ENCODE results near the gene ABCC3.

DNA sequence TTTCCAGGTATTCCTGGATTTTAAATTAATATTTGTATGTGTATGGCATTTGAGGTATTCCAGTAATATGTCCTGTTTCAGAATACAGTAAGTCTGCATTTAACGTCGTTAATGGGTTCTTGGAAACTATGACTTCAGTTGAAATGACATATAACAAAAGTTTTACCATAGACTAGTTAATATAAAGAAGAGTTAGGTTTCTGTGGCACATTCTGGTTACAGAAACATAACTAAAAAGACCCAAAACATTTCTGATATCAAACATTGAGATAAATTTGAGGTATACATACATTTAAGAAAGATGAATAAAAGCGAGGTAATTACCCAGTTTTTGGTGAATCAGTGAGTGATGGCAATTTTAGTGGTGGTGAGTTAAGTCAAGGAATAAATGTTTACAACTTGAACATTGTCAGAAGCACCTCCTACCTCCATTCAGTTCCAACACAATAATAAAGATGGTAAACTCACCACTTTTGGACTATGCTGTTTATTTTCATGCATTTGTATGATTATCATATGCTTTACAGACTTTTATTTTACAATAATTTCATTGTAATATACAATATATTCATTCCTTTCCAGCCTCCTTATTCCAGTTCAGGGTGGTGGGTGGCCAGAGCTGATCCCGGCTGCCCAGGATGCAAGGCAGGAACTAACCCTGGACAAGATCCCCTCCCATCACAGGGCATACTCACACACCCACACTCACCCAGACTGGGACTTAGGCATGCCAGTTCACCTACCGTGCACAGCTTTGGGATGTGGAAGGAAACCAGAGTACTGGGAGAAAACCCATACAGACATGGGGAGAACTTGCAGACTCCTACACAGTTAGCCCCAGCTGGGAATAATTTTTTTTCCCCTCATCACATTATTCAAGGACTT, 94.4 kb downstream of the ABCC3 start:
- TF ChIP-seq EZH2 (IDR thresholded peaks at IDR 0.05) (no peak), POLR2AphosphoS5 (IDR thresholded peaks at IDR 0.05; ENCODE audit: borderline replicate concordance, low read depth, low read length) (no peak), FOXP2 (optimal IDR thresholded peaks at IDR 0.05; ENCODE audit: control extremely low read depth, extremely low read length, insufficient read depth) (no peak)
